Astrocyte (in vitro differentiated cells and primary cell): Measurements from ENCODE around the gene NPEPL1. TPM values are rescaled to one million over a fixed set of nuclear protein-coding genes. Genes with fewer than 3 reads are reported as not detected.
A peak's percentile ranks its signal among the peaks of the same experiment; 100 is the strongest.

Source experiments
- DNase-seq: peaks from one replicate; pipeline ENCODE4 v3.0.0-alpha.2; 2010; ENCODE audit warnings: low read depth
- FAIRE-seq: peaks from 2 replicates; lab custom pipeline; 2011; peaks lifted over from hg19 to GRCh38; lab: Jason Lieb, UNC
- H2AFZ ChIP-seq: 2 replicates; pipeline ENCODE4 v1.6.0; 2012; ENCODE audit warnings: low read depth, low read length, inconsistent platforms
- H3K27ac ChIP-seq: 2 replicates; pipeline ENCODE4 v1.5.1; 2011; ENCODE audit warnings: low read depth, low read length, inconsistent platforms
- H3K27me3 ChIP-seq: 2 replicates; pipeline ENCODE4 v1.6.0; 2011; ENCODE audit warnings: low read length, inconsistent platforms; ENCODE audit not compliant: insufficient read depth
- H3K36me3 ChIP-seq: 2 replicates; pipeline ENCODE4 v1.5.1; 2011; ENCODE audit warnings: low read length, inconsistent platforms; ENCODE audit not compliant: insufficient read depth
- H3K4me1 ChIP-seq: 2 replicates; pipeline ENCODE4 v1.5.1; 2011; ENCODE audit warnings: low read length, inconsistent platforms; ENCODE audit not compliant: insufficient read depth
- H3K4me2 ChIP-seq: 2 replicates; pipeline ENCODE4 v1.6.0; 2012; ENCODE audit warnings: low read length, inconsistent platforms
- H3K4me3 ChIP-seq: 2 replicates; pipeline ENCODE4 v1.5.1; 2011; ENCODE audit warnings: low read depth, mild to moderate bottlenecking, low read length, inconsistent platforms; ENCODE audit not compliant: insufficient read depth
- H3K79me2 ChIP-seq: 2 replicates; pipeline ENCODE4 v1.6.0; 2012; ENCODE audit warnings: mild to moderate bottlenecking, low read length, inconsistent platforms; ENCODE audit not compliant: insufficient read depth
- H3K9ac ChIP-seq: 2 replicates; pipeline ENCODE4 v1.6.0; 2012; ENCODE audit warnings: mild to moderate bottlenecking, low read length, inconsistent platforms
- H3K9me3 ChIP-seq: 2 replicates; pipeline ENCODE4 v1.5.1; 2012; ENCODE audit warnings: low read depth, mild to moderate bottlenecking, low read length, inconsistent platforms; ENCODE audit not compliant: insufficient read depth
- H4K20me1 ChIP-seq: 2 replicates; pipeline ENCODE4 v1.6.0; 2012; ENCODE audit warnings: low read length, inconsistent platforms; ENCODE audit not compliant: insufficient read depth
- H3K27ac Mint-ChIP-seq: one replicate; pipeline ENCODE4 v1.8.0; 2021; ENCODE audit warnings: mild to moderate bottlenecking, mixed read lengths; ENCODE audit not compliant: unreplicated experiment
- H3K27me3 Mint-ChIP-seq: one replicate; pipeline ENCODE4 v1.8.0; 2021; ENCODE audit warnings: low read depth, mixed read lengths; ENCODE audit not compliant: unreplicated experiment
- H3K36me3 Mint-ChIP-seq: one replicate; pipeline ENCODE4 v1.8.0; 2021; ENCODE audit warnings: low read depth, mixed read lengths; ENCODE audit not compliant: unreplicated experiment
- H3K4me1 Mint-ChIP-seq: one replicate; pipeline ENCODE4 v1.8.0; 2021; ENCODE audit warnings: low read depth, mixed read lengths; ENCODE audit not compliant: unreplicated experiment
- H3K4me3 Mint-ChIP-seq: one replicate; pipeline ENCODE4 v1.8.0; 2021; ENCODE audit warnings: mild to moderate bottlenecking, moderate library complexity, mixed read lengths; ENCODE audit not compliant: unreplicated experiment
- H3K9me3 Mint-ChIP-seq: one replicate; pipeline ENCODE4 v1.8.0; 2021; ENCODE audit warnings: mild to moderate bottlenecking, mixed read lengths; ENCODE audit not compliant: unreplicated experiment
- CTCF ChIP-seq: IDR thresholded peaks from 2 replicates; pipeline ENCODE4 v1.5.1; 2011; ENCODE audit warnings: low read depth, mild to moderate bottlenecking, inconsistent platforms, low read length, moderate library complexity; ENCODE audit not compliant: insufficient read depth
- EZH2 ChIP-seq: IDR thresholded peaks from 2 replicates; pipeline ENCODE4 v1.6.1; 2012; ENCODE audit warnings: mild to moderate bottlenecking, low read length, inconsistent platforms; ENCODE audit not compliant: insufficient read depth
- total RNA-seq: library from RNA; stranded (reverse); gene quantifications from 2 replicates; pipeline ENCODE4 v1.2.1, GENCODE V29; 2021

Gene NPEPL1
- total RNA-seq, 1 donor from 2014 or later: 27.1 TPM

- FAIRE-seq (no peak), DNase-seq (no peak)
- peak overlapping the region; percentile 66 for H3K27ac Mint-ChIP-seq
Measured at GRCh38 chr20:58693226-58694006, 816 bp downstream of the NPEPL1 start.

DNA sequence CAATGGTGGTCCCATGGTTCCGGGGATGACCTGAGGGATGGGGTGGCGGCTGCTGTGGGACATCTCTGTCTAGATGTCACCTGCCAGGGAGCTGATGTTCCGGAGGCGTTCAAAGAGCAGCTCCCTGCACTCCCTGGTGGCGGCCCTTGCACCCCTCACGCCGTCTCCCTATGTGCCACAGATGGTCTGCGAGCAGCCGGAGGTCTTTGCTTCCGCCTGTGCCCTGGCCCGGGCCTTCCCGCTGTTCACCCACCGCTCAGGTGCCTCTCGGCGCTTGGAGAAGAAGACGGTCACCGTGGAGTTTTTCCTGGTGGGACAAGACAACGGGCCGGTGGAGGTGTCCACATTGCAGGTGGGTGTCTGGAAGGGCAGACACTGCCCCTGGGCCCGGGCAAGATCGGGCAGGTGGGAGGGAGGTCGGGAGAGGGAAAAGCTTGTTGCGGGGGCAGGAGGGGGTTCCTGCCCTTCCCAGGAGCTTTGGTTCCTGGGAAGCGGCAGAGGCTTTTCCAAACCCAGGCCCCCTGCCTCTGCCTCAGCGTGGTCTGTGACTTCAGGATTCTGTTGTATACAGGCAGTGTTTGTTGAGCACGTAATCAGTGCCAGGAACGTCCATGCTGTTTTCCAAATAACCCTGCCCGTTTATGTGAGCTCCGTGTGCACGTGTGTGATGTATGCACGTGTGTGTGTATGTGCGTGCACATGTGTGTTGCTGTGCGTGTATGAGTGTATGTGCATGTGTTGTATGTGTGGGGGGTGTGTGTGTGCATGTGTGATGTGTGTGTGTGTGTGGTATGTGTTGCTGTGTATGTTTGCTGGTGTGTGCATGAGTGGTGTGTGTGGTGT, 1.9 kb downstream of the NPEPL1 start:
- Histone ChIP-seq H3K4me3 (peak overlapping the region; percentile 17), H3K9ac (no peak overlapping the region), H3K36me3 (no peaks in the 10 kb centered on the region), H4K20me1 (peaks cover 6% of the 10 kb centered on the region), H3K9me3 (no peaks in the 10 kb centered on the region), H3K4me2 (peak overlapping the region; percentile 87), H3K79me2 (peaks cover 20% of the 10 kb centered on the region), H2AFZ (no peak overlapping the region), H3K27me3 (no peaks in the 10 kb centered on the region), H3K27ac (no peak overlapping the region), H3K4me1 (peaks cover 15% of the 10 kb centered on the region)
- DNase-seq: no peak
- no peak for FAIRE-seq
- Mint-ChIP-seq H3K36me3 (peaks cover 9% of the 10 kb centered on the region), H3K27me3 (peaks cover 4% of the 10 kb centered on the region), H3K27ac (no peak overlapping the region), H3K9me3 (no peaks in the 10 kb centered on the region), H3K4me1 (peaks cover 6% of the 10 kb centered on the region), H3K4me3 (peak overlapping the region; percentile 24)
- TF ChIP-seq EZH2 (no peak), CTCF (no peak)

More at GRCh38 chr20:58693226-58694006, 816 bp downstream of the NPEPL1 start:
- Mint-ChIP-seq H3K36me3 (peaks cover 8% of the 10 kb centered on the region), H3K27me3 (peaks cover 4% of the 10 kb centered on the region), H3K4me1 (peaks cover 9% of the 10 kb centered on the region), H3K4me3 (no peak overlapping the region), H3K9me3 (no peaks in the 10 kb centered on the region)
- Histone ChIP-seq H3K27me3 (no peaks in the 10 kb centered on the region), H3K4me1 (peaks cover 15% of the 10 kb centered on the region), H3K79me2 (peaks cover 20% of the 10 kb centered on the region), H3K9me3 (no peaks in the 10 kb centered on the region), H2AFZ (peak overlapping the region; percentile 69), H3K27ac (no peak overlapping the region), H3K9ac (peak overlapping the region; percentile 81), H3K4me2 (peak overlapping the region; percentile 87), H3K36me3 (no peaks in the 10 kb centered on the region), H4K20me1 (peaks cover 6% of the 10 kb centered on the region), H3K4me3 (peak overlapping the region; percentile 46)
- no peak for TF ChIP-seq EZH2
- no peak for TF ChIP-seq CTCF
